ENCODE data around the gene SPTLC2. TPM values are rescaled to one million over a fixed set of nuclear protein-coding genes. Genes with fewer than 3 reads are reported as not detected.

SPTLC2 gene
- total RNA-seq, 2 donors from 2014 or later = 22.6 to 25.3 TPM

- no peaks in the 10 kb centered on the region for H3K9me3 ChIP-seq
- DNase-seq (ENCODE audit: low spot score) (no peak), ATAC-seq (ENCODE audit: insufficient number of reproducible peaks, low FRiP score, low read depth) (no peak)
- H3K36me3 ChIP-seq = peaks cover 37% of the 10 kb centered on the region
- no peak for TF ChIP-seq CTCF (IDR thresholded peaks at IDR 0.05)
- no peaks in the 10 kb centered on the region for H3K4me1 ChIP-seq (ENCODE audit: control insufficient read depth in 1 of 2, low read depth in 2 of 2)
- H3K27ac ChIP-seq = no peak overlapping the region
- no peaks in the 10 kb centered on the region for H3K27me3 ChIP-seq (replicated peaks; ENCODE audit: insufficient read depth)
- no peak overlapping the region for H3K4me3 ChIP-seq
Measured at GRCh38 chr14:77516126-77516525, 100.3 kb downstream of the SPTLC2 start.

- ATAC-seq (ENCODE audit: insufficient number of reproducible peaks, low FRiP score, low read depth) = no peak
- Histone ChIP-seq H3K4me3 (no peak overlapping the region), H3K27me3 (replicated peaks; ENCODE audit: insufficient read depth) (no peaks in the 10 kb centered on the region), H3K9me3 (no peaks in the 10 kb centered on the region), H3K27ac (no peak overlapping the region), H3K4me1 (ENCODE audit: control insufficient read depth in 1 of 2, low read depth in 2 of 2) (no peaks in the 10 kb centered on the region), H3K36me3 (peaks cover 37% of the 10 kb centered on the region)
- no peak for TF ChIP-seq CTCF (IDR thresholded peaks at IDR 0.05)
- DNase-seq (ENCODE audit: low spot score) = no peak
Measured at GRCh38 chr14:77511486-77512162, 104.8 kb downstream of the SPTLC2 start.

- H3K4me3 ChIP-seq = no peak overlapping the region
- DNase-seq (ENCODE audit: low spot score) = no peak
- no peak for TF ChIP-seq CTCF (IDR thresholded peaks at IDR 0.05)
- peaks cover 33% of the 10 kb centered on the region for H3K36me3 ChIP-seq
- no peaks in the 10 kb centered on the region for H3K27me3 ChIP-seq (replicated peaks; ENCODE audit: insufficient read depth)
- no peak overlapping the region for H3K27ac ChIP-seq
- no peaks in the 10 kb centered on the region for H3K9me3 ChIP-seq
- no peaks in the 10 kb centered on the region for H3K4me1 ChIP-seq (ENCODE audit: control insufficient read depth in 1 of 2, low read depth in 2 of 2)
- no peak for ATAC-seq (ENCODE audit: insufficient number of reproducible peaks, low FRiP score, low read depth)
Measured at GRCh38 chr14:77509366-77509765, 107.1 kb downstream of the SPTLC2 start.

GRCh38 chr14:77508876-77509275, 107.6 kb downstream of the SPTLC2 start:
- TF ChIP-seq CTCF (IDR thresholded peaks at IDR 0.05) = no peak

GRCh38 chr14:77508249-77508648, 108.2 kb downstream of the SPTLC2 start:
- Histone ChIP-seq H3K36me3 (peaks cover 31% of the 10 kb centered on the region), H3K27ac (no peak overlapping the region), H3K27me3 (replicated peaks; ENCODE audit: insufficient read depth) (no peaks in the 10 kb centered on the region), H3K4me1 (ENCODE audit: control insufficient read depth in 1 of 2, low read depth in 2 of 2) (no peaks in the 10 kb centered on the region), H3K9me3 (no peaks in the 10 kb centered on the region), H3K4me3 (no peak overlapping the region)
- TF ChIP-seq CTCF (IDR thresholded peaks at IDR 0.05) = no peak
- ATAC-seq (ENCODE audit: insufficient number of reproducible peaks, low FRiP score, low read depth) (no peak), DNase-seq (ENCODE audit: low spot score) (no peak)

More at GRCh38 chr14:77508876-77509275, 107.6 kb downstream of the SPTLC2 start:
- no peak overlapping the region for H3K27ac ChIP-seq
- H3K27me3 ChIP-seq (replicated peaks; ENCODE audit: insufficient read depth) = no peaks in the 10 kb centered on the region
- DNase-seq (ENCODE audit: low spot score) = no peak
- H3K9me3 ChIP-seq = no peaks in the 10 kb centered on the region
- H3K4me3 ChIP-seq = no peak overlapping the region
- peaks cover 31% of the 10 kb centered on the region for H3K36me3 ChIP-seq
- no peak for ATAC-seq (ENCODE audit: insufficient number of reproducible peaks, low FRiP score, low read depth)
- no peaks in the 10 kb centered on the region for H3K4me1 ChIP-seq (ENCODE audit: control insufficient read depth in 1 of 2, low read depth in 2 of 2)
